H1 (cell line): ENCODE measurements around the gene PIMREG. TPM values are rescaled to one million over a fixed set of nuclear protein-coding genes. Genes with fewer than 3 reads are reported as not detected.

Experiments
- BRCA1 ChIP-seq: IDR thresholded peaks from 2 replicates; pipeline ENCODE4 v1.6.1; 2012; ENCODE audit warnings: low read depth, low read length, improper control_type of control experiment
- CHD1 ChIP-seq: IDR thresholded peaks from 2 replicates; pipeline ENCODE4 v1.6.1; 2012; ENCODE audit warnings: low read depth, low read length, improper control_type of control experiment
- CTCF ChIP-seq, 3 experiments: IDR thresholded peaks; 1 replicate in 2 of 3; 2 replicates in 1 of 3; pipeline versions ENCODE4 v1.5.1 to v1.6.1; 2011; ENCODE audit warnings: low read length in 3 of 3, mild to moderate bottlenecking in 3 of 3, inconsistent platforms in 2 of 3, low read depth in 1 of 3, moderate library complexity in 1 of 3; ENCODE audit not compliant: insufficient read depth in 1 of 3; ENCODE audit errors: control extremely low read depth in 1 of 3
- POLR2AphosphoS5 ChIP-seq: IDR thresholded peaks from 2 replicates; pipeline ENCODE4 v1.6.1; 2011; ENCODE audit warnings: low read depth, low read length
- RBBP5 ChIP-seq: IDR thresholded peaks from 2 replicates; pipeline ENCODE4 v1.7.1; 2012; ENCODE audit warnings: low read depth, mild to moderate bottlenecking, inconsistent platforms, low read length, moderate library complexity, borderline replicate concordance
- RFX5 ChIP-seq: IDR thresholded peaks from 2 replicates; pipeline ENCODE4 v1.6.1; 2011; ENCODE audit warnings: low read depth, low read length, improper control_type of control experiment, borderline replicate concordance
- SIN3A ChIP-seq, 2 experiments: IDR thresholded peaks in 1 of 2; conservative IDR thresholded peaks in 1 of 2; 2 replicates each; pipeline ENCODE4 v1.6.1; 2011 to 2012; ENCODE audit warnings: low read length in 2 of 2, improper control_type of control experiment in 1 of 2, low read depth in 1 of 2, mild to moderate bottlenecking in 1 of 2
- SIRT6 ChIP-seq: IDR thresholded peaks from one replicate; pipeline ENCODE4 v1.7.1; 2012; ENCODE audit warnings: low read length, inconsistent platforms
- YY1 ChIP-seq: IDR thresholded peaks from 2 replicates; pipeline ENCODE4 v1.6.1; 2011; ENCODE audit warnings: low read depth, mild to moderate bottlenecking, low read length
- polyA plus RNA-seq, 7 experiments: library from polyadenylated mRNA; depleted of rRNA in 3 of 7; stranded (reverse) in 5 of 7; unstranded in 2 of 7; fragments of >200 nt in 5 of 7; fragments of 200-250 nt in 2 of 7; gene quantifications; 1 replicate in 5 of 7; 2 replicates in 1 of 7; 4 replicates in 1 of 7; pipeline versions ENCODE4 v1.2.1 to v1.2.3, GENCODE V29; 2011 to 2013; ENCODE audit warnings: missing spikeins in 2 of 7, mixed read lengths in 2 of 7
- total RNA-seq: library from RNA; stranded (reverse); fragmentation: NEBNext Ultra II Directional; extraction: Animal tissue kit (Norgen Biotek cat#: 25700); gene quantifications from 2 replicates; pipeline ENCODE4 v1.2.1, GENCODE V29; 2021

PIMREG gene
- total and polyA plus RNA-seq, 2 of the 8 experiments (the other 6 are each of a cell fraction or from before 2014, with no cell fraction given), result 133 to 148 TPM

GRCh38 chr17:6455321-6455705 lies 11.1 kb downstream of the PIMREG start (continued):
- no peak for TF ChIP-seq CTCF (IDR thresholded peaks at IDR 0.05; ENCODE audit: control extremely low read depth in 1 of 3, insufficient read depth in 1 of 3, low read depth in 1 of 3, low read length in 3 of 3)
- TF ChIP-seq SIN3A (conservative IDR thresholded peaks at IDR 0.05 in 1 of 2, IDR thresholded peaks at IDR 0.05 in 1 of 2; ENCODE audit: low read depth in 1 of 2, low read length in 2 of 2), result no peak
- TF ChIP-seq SIRT6, result no peak
- TF ChIP-seq RFX5, result no peak
- no peak for TF ChIP-seq BRCA1
- 0 out of 2 replicates have a peak, but pooled peaks have one; percentile 27 for TF ChIP-seq POLR2AphosphoS5
- TF ChIP-seq YY1, result no peak
- TF ChIP-seq RBBP5, result peak; percentile 29; the same call in 1 of the 2 replicates
- TF ChIP-seq CHD1, result no peak
